ENCODE measurements around the gene OS9. TPM values are rescaled to one million over a fixed set of nuclear protein-coding genes. Genes with fewer than 3 reads are reported as not detected.

The OS9 gene
- total RNA-seq, 2 experiments from 2014 or later: 53.7 to 59.8 TPM

GRCh38 chr12:57767305-57767698 is 73.4 kb downstream of the OS9 start:
- H3K27me3 Mint-ChIP-seq: peaks cover 5% of the 10 kb centered on the region
- H3K9me3 Mint-ChIP-seq: no peaks in the 10 kb centered on the region
- no peak overlapping the region for H3K27ac Mint-ChIP-seq
- DNase-seq: no peak
- H3K4me3 Mint-ChIP-seq: no peak overlapping the region
- H3K36me3 Mint-ChIP-seq: peaks cover 53% of the 10 kb centered on the region
- peaks cover 47% of the 10 kb centered on the region for H3K4me1 Mint-ChIP-seq

- no peak overlapping the region for H3K4me3 Mint-ChIP-seq
- peaks cover 46% of the 10 kb centered on the region for H3K4me1 Mint-ChIP-seq
- H3K27ac Mint-ChIP-seq: no peak overlapping the region
- H3K9me3 Mint-ChIP-seq: no peaks in the 10 kb centered on the region
- H3K36me3 Mint-ChIP-seq: peaks cover 54% of the 10 kb centered on the region
- DNase-seq: no peak
- H3K27me3 Mint-ChIP-seq: peaks cover 6% of the 10 kb centered on the region
Measured at GRCh38 chr12:57767876-57768275, 73.9 kb downstream of the OS9 start.

GRCh38 chr12:57769594-57769993 is 75.7 kb downstream of the OS9 start:
- H3K4me3 Mint-ChIP-seq: no peak overlapping the region
- H3K36me3 Mint-ChIP-seq: peaks cover 42% of the 10 kb centered on the region
- DNase-seq: no peak
- H3K27ac Mint-ChIP-seq: no peak overlapping the region
- peaks cover 7% of the 10 kb centered on the region for H3K27me3 Mint-ChIP-seq
- peaks cover 34% of the 10 kb centered on the region for H3K4me1 Mint-ChIP-seq
- no peaks in the 10 kb centered on the region for H3K9me3 Mint-ChIP-seq

- H3K36me3 Mint-ChIP-seq: peaks cover 42% of the 10 kb centered on the region
Measured at GRCh38 chr12:57770734-57771133, 76.8 kb downstream of the OS9 start.

More at GRCh38 chr12:57770734-57771133, 76.8 kb downstream of the OS9 start:
- Mint-ChIP-seq H3K9me3 (no peaks in the 10 kb centered on the region), H3K4me3 (peak overlapping the region; percentile 97), H3K27me3 (peaks cover 7% of the 10 kb centered on the region), H3K27ac (peak overlapping the region; percentile 59), H3K4me1 (peaks cover 28% of the 10 kb centered on the region)
- no peak for DNase-seq

Other genes starting within 250 kb of the OS9 start
- 1 to 10 TPM; 1.2 to 1.7 TPM for gene INHBE, start 238.8 kb upstream of the OS9 start, total RNA-seq
- under 1 TPM; 0.56 to 0.62 TPM for gene GLI1, start 234.3 kb upstream of the OS9 start, total RNA-seq
- 100 to 1,000 TPM; 154 to 162 TPM for gene ARHGAP9, start 214.3 kb upstream of the OS9 start, total RNA-seq
- 100 to 1,000 TPM; 423 to 460 TPM for gene MARS1, start 206.1 kb upstream of the OS9 start, total RNA-seq
- gene DDIT3, start 173.6 kb upstream of the OS9 start, total RNA-seq: 10 to 100 TPM; 30.7 to 33.4 TPM
- gene MBD6, start 171.3 kb upstream of the OS9 start, total RNA-seq: 10 to 100 TPM; 38.5 to 44.8 TPM
- gene DCTN2, start 146.9 kb upstream of the OS9 start, total RNA-seq: 10 to 100 TPM; 73.6 to 81.3 TPM
- 1 to 10 TPM; 1.5 to 1.7 TPM for gene KIF5A, start 144.1 kb upstream of the OS9 start, total RNA-seq
- gene PIP4K2C, start 102.9 kb upstream of the OS9 start, total RNA-seq: 10 to 100 TPM; 17.1 to 18.5 TPM
- gene DTX3, start 89.3 kb upstream of the OS9 start, total RNA-seq: 10 to 100 TPM; 18.9 to 20.2 TPM
- 1 to 10 TPM; 1.9 to 2.2 TPM for gene ARHGEF25, start 82.7 kb upstream of the OS9 start, total RNA-seq
- 1 to 10 TPM; 1.5 TPM for gene B4GALNT1, start 60.9 kb upstream of the OS9 start, total RNA-seq
- 10 to 100 TPM; 22.6 to 23.8 TPM for gene AGAP2, start 44.6 kb downstream of the OS9 start, total RNA-seq
- 1 to 10 TPM; 5.7 TPM for gene TSPAN31, start 50.9 kb downstream of the OS9 start, total RNA-seq
- gene CDK4, start 58.2 kb downstream of the OS9 start, total RNA-seq: 100 to 1,000 TPM; 275 to 304 TPM
- 10 to 100 TPM; 18.2 to 19.2 TPM for gene MARCHF9, start 61.0 kb downstream of the OS9 start, total RNA-seq
- 10 to 100 TPM in 1 of 2 experiments, 1 to 10 TPM in 1; 9.6 to 12.0 TPM for gene CYP27B1, start 72.9 kb downstream of the OS9 start, total RNA-seq
- gene METTL1, start 78.0 kb downstream of the OS9 start, total RNA-seq: 10 to 100 TPM; 59.6 to 60.1 TPM
- gene EEF1AKMT3, start 78.5 kb downstream of the OS9 start, total RNA-seq: 1 to 10 TPM; 3.7 to 3.9 TPM
- 10 to 100 TPM; 67.7 to 74.7 TPM for gene TSFM, start 88.7 kb downstream of the OS9 start, total RNA-seq
- gene AVIL, start 124.6 kb downstream of the OS9 start, total RNA-seq: 1 to 10 TPM; 1.2 to 1.8 TPM
- 10 to 100 TPM; 91.4 to 94.3 TPM for gene CTDSP2, start 152.6 kb downstream of the OS9 start, total RNA-seq
- 10 to 100 TPM; 13.2 to 13.8 TPM for gene ATP23, start 247.4 kb downstream of the OS9 start, total RNA-seq